ENCODE measurements around the gene LY6G6F. TPM values are rescaled to one million over a fixed set of nuclear protein-coding genes. Genes with fewer than 3 reads are reported as not detected.

Gene LY6G6F
- total and polyA plus RNA-seq, 2 donors (not counting 1 experiment from before 2014, with no cell fraction given), result not detected

DNA sequence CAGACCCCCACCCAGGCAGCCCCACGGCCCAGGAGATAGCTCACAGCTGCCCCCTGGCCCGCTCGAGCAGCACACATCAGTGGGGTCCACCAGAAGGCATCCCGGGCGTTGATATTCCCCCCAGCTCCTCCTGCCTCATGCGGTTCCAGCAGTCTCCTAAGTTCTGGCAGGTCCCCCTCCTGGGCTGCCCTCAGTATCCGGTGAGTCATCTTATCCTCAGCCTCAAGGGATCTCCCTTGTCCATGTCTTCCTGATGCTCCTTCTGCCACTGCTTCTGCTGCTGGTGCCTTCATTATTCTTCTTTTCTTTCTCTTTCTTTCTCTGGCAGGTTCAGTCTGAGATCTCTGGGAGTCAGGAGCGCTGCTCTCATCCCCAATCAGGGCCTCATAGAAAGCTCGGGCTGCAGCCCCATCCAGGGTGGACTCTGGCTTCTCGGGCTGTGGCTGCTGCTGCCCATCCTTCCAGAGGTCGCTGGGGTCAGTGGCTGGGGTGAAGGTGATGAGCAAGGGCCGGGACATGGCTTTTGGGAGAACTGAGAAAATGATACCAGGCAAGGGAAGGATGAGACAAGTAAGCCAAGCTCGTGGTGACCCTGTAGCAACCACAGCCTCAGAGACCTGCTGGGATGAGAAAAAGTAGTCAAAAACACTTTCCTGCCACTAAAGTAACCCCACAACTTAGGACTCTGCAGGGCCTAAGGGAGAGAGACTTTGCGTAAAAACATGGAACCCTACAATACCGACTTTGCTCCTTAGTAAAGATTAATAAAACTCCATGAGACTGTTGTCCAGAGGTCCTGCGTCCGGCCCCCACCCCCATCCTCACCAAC, 42.5 kb upstream of the LY6G6F start:
- CTCF ChIA-PET, result interaction anchor here (1.0 to 1.9 kb wide), 7 partner anchors 11 to 118 kb away, joined by 3 to 9 read pairs (median 3); partner anchors contain the start of genes ATP6V1G2 and BAG6
- H3K4me1 ChIP-seq (ENCODE audit: control insufficient read depth in 2 of 2, insufficient read depth in 2 of 2, low read length in 2 of 2), result peaks cover 34 to 56% of the 10 kb centered on the region in 2 donors
- Mint-ChIP-seq H3K27me3 (no peaks in the 10 kb centered on the region), H3K27ac (peak overlapping the region; percentile 100), H3K4me3 (peak overlapping the region; percentile 96), H3K9me3 (ENCODE audit: insufficient read depth) (no peaks in the 10 kb centered on the region), H3K4me1 (peaks cover 64% of the 10 kb centered on the region)
- TF ChIP-seq, protein P1, sequence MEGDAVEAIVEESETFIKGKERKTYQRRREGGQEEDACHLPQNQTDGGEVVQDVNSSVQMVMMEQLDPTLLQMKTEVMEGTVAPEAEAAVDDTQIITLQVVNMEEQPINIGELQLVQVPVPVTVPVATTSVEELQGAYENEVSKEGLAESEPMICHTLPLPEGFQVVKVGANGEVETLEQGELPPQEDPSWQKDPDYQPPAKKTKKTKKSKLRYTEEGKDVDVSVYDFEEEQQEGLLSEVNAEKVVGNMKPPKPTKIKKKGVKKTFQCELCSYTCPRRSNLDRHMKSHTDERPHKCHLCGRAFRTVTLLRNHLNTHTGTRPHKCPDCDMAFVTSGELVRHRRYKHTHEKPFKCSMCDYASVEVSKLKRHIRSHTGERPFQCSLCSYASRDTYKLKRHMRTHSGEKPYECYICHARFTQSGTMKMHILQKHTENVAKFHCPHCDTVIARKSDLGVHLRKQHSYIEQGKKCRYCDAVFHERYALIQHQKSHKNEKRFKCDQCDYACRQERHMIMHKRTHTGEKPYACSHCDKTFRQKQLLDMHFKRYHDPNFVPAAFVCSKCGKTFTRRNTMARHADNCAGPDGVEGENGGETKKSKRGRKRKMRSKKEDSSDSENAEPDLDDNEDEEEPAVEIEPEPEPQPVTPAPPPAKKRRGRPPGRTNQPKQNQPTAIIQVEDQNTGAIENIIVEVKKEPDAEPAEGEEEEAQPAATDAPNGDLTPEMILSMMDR (IDR thresholded peaks at IDR 0.05), result no peak
- no peak for TF ChIP-seq EZH2 (IDR thresholded peaks at IDR 0.05; ENCODE audit: borderline replicate concordance, insufficient read depth, low read depth, low read length, poor library complexity, severe bottlenecking)
- peaks cover 87% of the 10 kb centered on the region for H3K79me2 ChIP-seq (ENCODE audit: control insufficient read depth, insufficient read depth, low read length)
- no peaks in the 10 kb centered on the region for H3K9me3 ChIP-seq (ENCODE audit: control extremely low read depth in 1 of 3, control insufficient read depth in 2 of 3, insufficient read depth in 1 of 3, low read length in 2 of 3)
- peak overlapping the region; percentile 96 to 98 for H3K27ac ChIP-seq (ENCODE audit: low read length in 2 of 2)
- H3K9ac ChIP-seq (ENCODE audit: low read length), result peak overlapping the region; percentile 89
- peak overlapping the region; percentile 58 to 98 (median 85) for H3K4me3 ChIP-seq (ENCODE audit: control extremely low read depth in 1 of 5, extremely low read depth in 1 of 5, insufficient read depth in 1 of 5, low read depth in 2 of 5, low read length in 4 of 5)
- POLR2A ChIA-PET, result interaction anchor here (0.6 to 5.9 kb wide), 8 partner anchors 9 to 1306 kb away, joined by 3 to 57 read pairs (median 4); partner anchors contain the start of genes BAG6, DDX39B and NEU1
- peaks cover 12 to 47% of the 10 kb centered on the region in 2 experiments for H3K36me3 ChIP-seq (replicated peaks in 1 of 2; ENCODE audit: control extremely low read depth in 1 of 2, control insufficient read depth in 1 of 2, extremely low read depth in 1 of 2, insufficient read depth in 2 of 2, low read length in 1 of 2)
- no peak for ATAC-seq (ENCODE audit: low read depth)
- H2AFZ ChIP-seq (ENCODE audit: insufficient read depth, low read depth, low read length, poor library complexity, severe bottlenecking), result peak overlapping the region; percentile 72
- H3K27me3 ChIP-seq (replicated peaks in 1 of 4; ENCODE audit: control extremely low read depth in 1 of 4, control insufficient read depth in 3 of 4, insufficient read depth in 4 of 4, low read length in 3 of 4), result no peaks in the 10 kb centered on the region
- intact Hi-C loops (cut with micrococcal nuclease), result no loop called here
- WGBS (ENCODE audit: insufficient coverage), result 46% methylated on average over 13 of the region's 17 CpGs
- H4K20me1 ChIP-seq (ENCODE audit: control insufficient read depth, insufficient read depth, low read length, poor library complexity, severe bottlenecking), result peaks cover 19% of the 10 kb centered on the region
- peak overlapping the region; percentile 90 for H3K4me2 ChIP-seq (replicated peaks; ENCODE audit: low read depth, low read length, poor library complexity, severe bottlenecking)
- DNase-seq, result peak; percentile 30
